ENCODE data around the gene PGBD5.

DNA sequence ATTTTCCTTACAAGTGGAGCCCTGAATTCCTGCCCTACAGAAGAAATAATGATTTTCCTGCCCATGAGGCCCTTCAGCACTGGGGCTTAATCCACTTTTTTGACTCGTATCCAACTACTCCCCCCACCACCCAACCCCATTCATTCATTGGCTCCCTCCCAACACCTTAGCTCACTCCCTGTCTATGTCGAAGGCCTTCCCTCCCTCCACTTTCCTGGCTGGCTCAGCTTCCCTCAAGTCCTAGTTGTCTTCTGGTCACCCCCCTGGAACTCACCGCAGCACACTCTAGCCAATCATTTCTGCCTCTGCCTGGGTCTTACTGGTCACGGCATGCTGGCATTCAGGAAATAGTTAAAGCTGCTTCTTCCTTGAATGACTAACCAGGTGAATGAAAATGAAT lies 118.9 kb downstream of the PGBD5 start:
- TF ChIP-seq, protein P1, sequence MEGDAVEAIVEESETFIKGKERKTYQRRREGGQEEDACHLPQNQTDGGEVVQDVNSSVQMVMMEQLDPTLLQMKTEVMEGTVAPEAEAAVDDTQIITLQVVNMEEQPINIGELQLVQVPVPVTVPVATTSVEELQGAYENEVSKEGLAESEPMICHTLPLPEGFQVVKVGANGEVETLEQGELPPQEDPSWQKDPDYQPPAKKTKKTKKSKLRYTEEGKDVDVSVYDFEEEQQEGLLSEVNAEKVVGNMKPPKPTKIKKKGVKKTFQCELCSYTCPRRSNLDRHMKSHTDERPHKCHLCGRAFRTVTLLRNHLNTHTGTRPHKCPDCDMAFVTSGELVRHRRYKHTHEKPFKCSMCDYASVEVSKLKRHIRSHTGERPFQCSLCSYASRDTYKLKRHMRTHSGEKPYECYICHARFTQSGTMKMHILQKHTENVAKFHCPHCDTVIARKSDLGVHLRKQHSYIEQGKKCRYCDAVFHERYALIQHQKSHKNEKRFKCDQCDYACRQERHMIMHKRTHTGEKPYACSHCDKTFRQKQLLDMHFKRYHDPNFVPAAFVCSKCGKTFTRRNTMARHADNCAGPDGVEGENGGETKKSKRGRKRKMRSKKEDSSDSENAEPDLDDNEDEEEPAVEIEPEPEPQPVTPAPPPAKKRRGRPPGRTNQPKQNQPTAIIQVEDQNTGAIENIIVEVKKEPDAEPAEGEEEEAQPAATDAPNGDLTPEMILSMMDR (IDR thresholded peaks at IDR 0.05 in 4 of 5, conservative IDR thresholded peaks at IDR 0.05 in 1 of 5) = no peak
- TF ChIP-seq POLR2A (IDR thresholded peaks at IDR 0.05) = no peak
